SK-N-SH treated with all-trans-retinoic acid at 6 μM for 48 hours (cell line): ENCODE results near the gene APOA1.

ENCODE experiments used
- ATAC-seq: fragments of 200-7000 bp; cut with Tn5 transposase; 3 replicates; pipeline ENCODE4 v1.9.1; 2020; ENCODE audit warnings: mild to moderate bottlenecking, moderate library complexity
- ARNTL ChIP-seq: fragments of 450-650 bp; formaldehyde crosslinking; IDR thresholded peaks from 2 replicates; pipeline ENCODE4 v1.5.0; 2020; ENCODE audit warnings: low read depth, mild to moderate bottlenecking, moderate library complexity, borderline replicate concordance
- CREB5 ChIP-seq: fragments of 250-450 bp; sonication (Bioruptor Pico); IDR thresholded peaks from 2 replicates; pipeline ENCODE4 v1.5.1; 2020; ENCODE audit warnings: low read depth, mild to moderate bottlenecking, moderate library complexity
- CSDC2 ChIP-seq: fragments of 250-450 bp; sonication (Bioruptor Pico); IDR thresholded peaks from 2 replicates; pipeline ENCODE4 v1.5.0; 2020; ENCODE audit warnings: mild to moderate bottlenecking, moderate library complexity
- CSRNP3 ChIP-seq: fragments of 250-450 bp; sonication (Bioruptor Pico); IDR thresholded peaks from 2 replicates; pipeline ENCODE4 v1.5.1; 2021; ENCODE audit warnings: mild to moderate bottlenecking, moderate library complexity
- ESRRG ChIP-seq: fragments of 250-450 bp; sonication (Bioruptor Pico); IDR thresholded peaks from 2 replicates; pipeline ENCODE4 v1.6.1; 2021; ENCODE audit warnings: mild to moderate bottlenecking
- GLIS3 ChIP-seq: fragments of 250-450 bp; sonication (Bioruptor Pico); IDR thresholded peaks from 2 replicates; pipeline ENCODE4 v1.5.0; 2020; ENCODE audit warnings: mild to moderate bottlenecking, moderate library complexity
- ISL1 ChIP-seq: fragments of 250-450 bp; sonication (Bioruptor Pico); IDR thresholded peaks from 2 replicates; pipeline ENCODE4 v2.1.2; 2022; ENCODE audit warnings: mild to moderate bottlenecking, moderate library complexity
- OSR1 ChIP-seq: fragments of 250-450 bp; sonication (Bioruptor Pico); IDR thresholded peaks from 2 replicates; pipeline ENCODE4 v1.8.0; 2022; ENCODE audit warnings: moderate library complexity, mild to moderate bottlenecking, inconsistent platforms
- POU6F1 ChIP-seq: fragments of 250-450 bp; sonication (Bioruptor Pico); IDR thresholded peaks from 2 replicates; pipeline ENCODE4 v1.8.0; 2021; ENCODE audit warnings: low read depth, mild to moderate bottlenecking, moderate library complexity, borderline replicate concordance
- PPARA ChIP-seq: fragments of 250-450 bp; sonication (Bioruptor Pico); IDR thresholded peaks from 2 replicates; pipeline ENCODE4 v1.5.0; 2020; ENCODE audit warnings: mild to moderate bottlenecking, borderline replicate concordance
- RARB ChIP-seq: fragments of 250-450 bp; sonication (Bioruptor Pico); IDR thresholded peaks from 2 replicates; pipeline ENCODE4 v1.8.0; 2021; ENCODE audit warnings: mild to moderate bottlenecking, moderate library complexity
- SNAI2 ChIP-seq: fragments of 250-450 bp; sonication (Bioruptor Pico); IDR thresholded peaks from 2 replicates; pipeline ENCODE4 v1.5.0; 2020; ENCODE audit warnings: mild to moderate bottlenecking, moderate library complexity
- TCF4 ChIP-seq: fragments of 250-450 bp; sonication (Bioruptor Pico); IDR thresholded peaks from 2 replicates; pipeline ENCODE4 v1.8.0; 2021; ENCODE audit warnings: mild to moderate bottlenecking, moderate library complexity, borderline replicate concordance
- TOX ChIP-seq: fragments of 250-450 bp; sonication (Bioruptor Pico); IDR thresholded peaks from 2 replicates; pipeline ENCODE4 v1.8.0; 2021; ENCODE audit warnings: mild to moderate bottlenecking, moderate library complexity, borderline replicate concordance
- TSHZ2 ChIP-seq: fragments of 250-450 bp; sonication (Bioruptor Pico); IDR thresholded peaks from 2 replicates; pipeline ENCODE4 v1.5.0; 2020; ENCODE audit warnings: mild to moderate bottlenecking, moderate library complexity
- ZC3H10 ChIP-seq: fragments of 250-450 bp; sonication (Bioruptor Pico); IDR thresholded peaks from 2 replicates; pipeline ENCODE4 v1.5.1; 2021; ENCODE audit warnings: mild to moderate bottlenecking, moderate library complexity
- ZFP3 ChIP-seq: fragments of 250-450 bp; sonication (Bioruptor Pico); IDR thresholded peaks from 2 replicates; pipeline ENCODE4 v1.5.0; 2020; ENCODE audit warnings: mild to moderate bottlenecking, moderate library complexity
- ZFP30 ChIP-seq: fragments of 450-650 bp; formaldehyde crosslinking; IDR thresholded peaks from 2 replicates; pipeline ENCODE4 v1.5.0; 2022; ENCODE audit warnings: mild to moderate bottlenecking, moderate library complexity
- ZNF565 ChIP-seq: fragments of 450-650 bp; formaldehyde crosslinking; conservative IDR thresholded peaks from 2 replicates; pipeline ENCODE4 v1.5.0; 2020; ENCODE audit warnings: low read depth, mild to moderate bottlenecking, moderate library complexity
- ZNF70 ChIP-seq: fragments of 450-650 bp; formaldehyde crosslinking; IDR thresholded peaks from 2 replicates; pipeline ENCODE4 v1.5.0; 2020; ENCODE audit warnings: mild to moderate bottlenecking, moderate library complexity
- ZNF8 ChIP-seq: fragments of 450-650 bp; formaldehyde crosslinking; IDR thresholded peaks from 2 replicates; pipeline ENCODE4 v1.5.0; 2020; ENCODE audit warnings: mild to moderate bottlenecking, moderate library complexity

APOA1 gene

GRCh38 chr11:116814502-116814901 is 22.9 kb downstream of the APOA1 start:
- ATAC-seq: no peak
- TF ChIP-seq PPARA (CRISPR knock-in tag) (no peak), RARB (no peak), POU6F1 (CRISPR knock-in tag) (no peak), ZNF565 (CRISPR knock-in tag) (no peak), GLIS3 (CRISPR knock-in tag) (no peak), ZNF8 (no peak), CSDC2 (CRISPR knock-in tag) (no peak)

- TF ChIP-seq TSHZ2 (CRISPR knock-in tag) (no peak), ZFP30 (CRISPR knock-in tag) (no peak), ZNF8 (no peak)
These were observed 23.5 kb downstream of the APOA1 start for GRCh38 chr11:116813781-116814471.

DNA sequence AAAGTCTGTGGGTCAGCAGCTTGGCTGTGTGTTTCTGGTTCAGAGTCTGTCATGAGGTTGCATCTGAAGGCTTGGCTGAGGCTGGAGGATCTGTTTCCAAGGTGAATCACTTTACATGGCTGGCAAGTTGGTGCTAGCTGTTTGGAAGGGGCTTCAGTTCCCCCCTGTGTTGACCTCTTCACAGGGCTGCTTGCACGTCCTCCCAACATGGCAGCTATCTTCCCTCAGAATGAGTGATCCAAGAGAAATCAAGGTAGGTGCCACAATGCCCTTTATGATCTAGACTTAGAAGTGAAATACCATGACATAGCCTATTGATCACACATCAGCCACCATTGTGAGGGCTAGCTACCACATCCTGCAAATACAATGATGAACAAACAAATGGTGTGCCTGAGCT is 24.3 kb downstream of the APOA1 start:
- no peak for ATAC-seq
- TF ChIP-seq SNAI2 (CRISPR knock-in tag): no peak
- no peak for TF ChIP-seq PPARA (CRISPR knock-in tag)
- TF ChIP-seq ARNTL (CRISPR knock-in tag): no peak
- no peak for TF ChIP-seq ZNF8
- no peak for TF ChIP-seq CSRNP3 (CRISPR knock-in tag)
- TF ChIP-seq ESRRG (CRISPR knock-in tag): no peak
- no peak for TF ChIP-seq ISL1
- no peak for TF ChIP-seq CREB5 (CRISPR knock-in tag)
- TF ChIP-seq TOX: no peak
- no peak for TF ChIP-seq ZNF565 (CRISPR knock-in tag)

More at GRCh38 chr11:116813781-116814471, 23.5 kb downstream of the APOA1 start:
- ATAC-seq: no peak

GRCh38 chr11:116812109-116812508 is 25.3 kb downstream of the APOA1 start:
- no peak for ATAC-seq
- no peak for TF ChIP-seq PPARA (CRISPR knock-in tag)
- TF ChIP-seq ZFP3: no peak
- TF ChIP-seq ISL1: no peak
- TF ChIP-seq GLIS3 (CRISPR knock-in tag): no peak
- TF ChIP-seq ZNF8: no peak
- no peak for TF ChIP-seq ZC3H10 (CRISPR knock-in tag)
- TF ChIP-seq TSHZ2 (CRISPR knock-in tag): no peak
- no peak for TF ChIP-seq ZFP30 (CRISPR knock-in tag)
- no peak for TF ChIP-seq CREB5 (CRISPR knock-in tag)
- no peak for TF ChIP-seq TOX
- no peak for TF ChIP-seq TCF4 (CRISPR knock-in tag)
- no peak for TF ChIP-seq ZNF70
- no peak for TF ChIP-seq RARB
- TF ChIP-seq ARNTL (CRISPR knock-in tag): no peak
- TF ChIP-seq OSR1 (CRISPR knock-in tag): no peak
- no peak for TF ChIP-seq POU6F1 (CRISPR knock-in tag)
